HTERT RPE-1 (cell line): ENCODE measurements around the gene KIAA1328.
"Not testable (repeated sequence)": the region's sequence is repeated elsewhere in the genome, so short reads cannot be mapped to it uniquely, and the experiment has no call there.

Experiments
- in situ Hi-C: fragments of 300-500 bp; cut with MboI; formaldehyde crosslinking; loops from 4 replicates; pipeline ENCODE4 v1.14.3; 2020; ENCODE audit warnings: low sequenced_read_pairs

Gene KIAA1328

DNA sequence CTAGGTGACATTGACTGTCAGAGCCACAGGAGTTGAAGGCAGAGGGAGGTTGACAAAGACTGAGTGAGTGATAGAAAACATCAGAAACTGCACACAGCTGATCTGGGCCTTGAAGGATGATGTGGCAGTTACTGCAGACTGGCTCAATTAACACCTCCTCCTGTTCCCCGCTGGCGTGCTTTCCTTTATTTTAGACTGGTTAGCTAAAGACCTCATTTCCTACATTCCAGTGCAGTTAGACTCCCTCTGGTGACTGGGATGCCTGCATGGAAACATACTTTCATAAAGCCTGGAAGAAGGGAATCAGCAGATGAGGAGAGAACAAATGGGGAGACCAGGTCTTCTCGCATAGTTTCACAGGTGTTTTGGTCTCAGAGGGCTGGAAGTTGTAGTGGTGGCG, 7.2 kb upstream of the KIAA1328 start:
- in situ Hi-C loops, result no loop called here

DNA sequence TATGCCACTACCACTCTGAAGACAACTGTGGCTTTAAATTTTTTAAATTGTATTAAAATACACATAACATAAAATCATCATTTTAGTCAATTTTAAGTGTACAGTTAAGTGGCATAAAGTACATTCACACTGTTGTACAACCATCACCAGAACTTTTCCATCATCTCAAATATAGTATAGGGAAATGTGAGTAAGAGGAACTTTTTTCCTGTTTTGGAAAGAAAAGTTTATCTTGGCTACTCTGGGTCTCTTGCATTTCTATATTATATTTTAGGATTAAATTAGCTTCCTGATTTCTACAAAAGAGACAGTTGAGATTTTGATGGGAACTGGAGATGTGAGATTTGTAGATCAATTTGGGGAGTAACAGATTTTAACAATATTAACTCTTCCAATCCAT, 3.4 kb upstream of the KIAA1328 start:
- in situ Hi-C loops, result no loop called here

DNA sequence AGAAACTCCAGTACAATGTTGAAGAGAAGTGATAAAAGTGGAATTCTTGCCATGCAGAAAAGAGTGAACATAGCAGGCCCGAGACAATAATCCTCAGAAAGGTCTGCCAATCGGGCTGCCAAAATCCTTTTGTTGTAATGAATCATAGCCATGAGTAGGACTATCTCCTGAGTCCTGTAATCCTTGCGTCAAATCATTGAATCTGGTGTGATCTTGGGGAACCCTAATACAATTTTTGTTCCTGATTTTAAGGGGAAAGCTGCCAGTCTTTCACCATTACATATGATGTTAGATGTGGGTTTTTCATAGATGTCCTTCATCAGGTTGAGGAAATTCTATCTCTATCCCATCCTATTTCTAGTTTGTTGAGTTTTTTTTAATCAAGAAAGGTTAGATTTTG, 2.4 kb upstream of the KIAA1328 start:
- in situ Hi-C loops, result no loop called here

DNA sequence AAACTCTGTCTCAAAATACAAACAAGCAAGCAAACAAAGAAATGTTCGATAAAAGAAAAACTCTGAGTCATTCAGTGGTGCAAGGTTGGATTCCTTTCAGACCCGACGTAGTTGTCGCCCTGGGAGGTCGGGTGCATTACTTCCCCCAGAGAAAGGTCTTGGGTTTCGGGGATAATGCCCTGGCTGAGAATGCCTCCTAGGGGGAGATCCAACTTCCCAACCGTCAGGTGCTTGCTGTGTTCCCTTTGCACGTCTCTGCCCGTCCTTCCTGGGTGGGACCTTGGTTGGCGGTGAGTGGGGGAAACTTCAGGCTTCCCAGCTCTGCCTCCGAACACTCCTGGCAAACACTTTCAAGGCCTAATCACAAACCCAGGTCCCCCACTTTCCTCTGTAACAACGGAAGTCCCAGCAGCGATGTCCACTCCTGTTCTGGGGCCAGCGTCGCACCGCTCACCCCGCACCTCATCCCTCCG, 734 bp upstream of the KIAA1328 start:
- in situ Hi-C loops, result no loop called here

DNA sequence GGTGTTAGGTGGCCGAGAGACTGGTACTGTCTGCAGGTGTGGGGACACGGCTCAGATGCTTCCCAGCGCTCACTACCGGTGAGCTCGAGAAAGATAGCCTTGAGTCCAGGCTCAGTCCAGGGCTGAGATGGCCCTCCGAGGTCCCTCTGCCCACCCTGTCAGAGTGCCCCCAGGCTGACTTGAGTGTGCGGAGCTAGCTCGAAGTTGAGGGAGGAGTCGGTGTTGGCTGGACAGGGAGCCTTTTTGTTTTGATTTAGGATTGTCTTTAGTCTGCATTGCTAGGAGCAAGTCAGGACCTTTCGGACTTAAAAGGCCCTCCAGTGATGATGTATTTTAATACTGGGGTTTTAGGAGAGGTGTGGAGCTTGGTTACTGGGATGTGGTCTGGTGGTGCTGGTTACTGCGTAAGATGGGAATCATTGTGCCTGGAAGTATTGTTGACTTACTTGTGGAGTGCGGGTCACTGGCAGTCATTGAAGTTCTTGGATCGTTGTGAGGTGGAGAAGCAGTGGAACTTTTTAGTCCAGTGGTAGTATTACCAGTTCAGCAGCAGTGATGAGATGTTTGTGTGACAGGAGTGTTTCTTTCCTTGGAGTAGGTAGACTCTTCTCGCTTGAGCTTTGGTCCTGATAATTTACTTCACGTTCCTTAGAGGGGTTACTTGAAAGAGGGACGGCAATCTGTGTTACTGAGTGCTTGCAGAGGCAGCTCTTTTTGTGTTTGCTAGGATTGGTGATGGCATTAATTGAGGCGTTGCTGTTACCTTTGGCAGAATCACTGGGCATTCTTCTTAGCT, 633 bp downstream of the KIAA1328 start:
- in situ Hi-C loops, result no loop called here

DNA sequence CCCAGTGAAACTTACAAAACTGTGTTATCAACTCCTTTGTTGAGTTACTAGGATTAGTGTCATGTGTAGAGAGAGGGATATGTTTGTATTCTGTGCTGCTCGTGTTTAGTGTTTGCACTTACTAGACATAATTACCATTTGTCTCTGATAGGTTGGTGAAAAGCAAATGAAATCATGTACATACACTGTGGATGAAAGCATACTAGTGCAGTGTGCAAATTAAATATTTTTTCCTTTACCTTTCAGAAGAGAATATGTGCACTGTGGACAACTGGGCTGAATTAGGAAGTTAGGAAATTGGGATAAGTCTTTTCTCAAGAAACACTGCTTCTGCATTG, 1.2 kb downstream of the KIAA1328 start:
- in situ Hi-C loops, result no loop called here

DNA sequence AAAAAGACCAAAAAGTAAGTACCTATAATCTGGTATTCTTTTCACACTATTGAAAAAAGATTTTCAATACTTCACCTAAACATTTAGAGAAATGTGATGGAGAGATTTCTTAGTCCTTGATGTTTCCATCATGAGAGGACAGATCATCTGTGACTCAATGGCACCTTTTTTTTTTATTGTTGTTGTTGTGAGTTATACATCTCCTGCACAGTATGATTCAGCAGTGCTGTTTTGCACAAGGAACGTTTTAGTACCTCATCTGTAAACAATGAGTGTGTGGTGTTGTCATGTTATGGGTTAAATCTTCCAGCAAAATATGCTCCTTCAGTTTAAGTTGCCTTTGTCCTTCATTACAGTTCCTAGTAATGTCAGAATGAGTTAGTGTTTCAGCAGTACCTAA, 2.2 kb downstream of the KIAA1328 start:
- in situ Hi-C loops, result no loop called here

DNA sequence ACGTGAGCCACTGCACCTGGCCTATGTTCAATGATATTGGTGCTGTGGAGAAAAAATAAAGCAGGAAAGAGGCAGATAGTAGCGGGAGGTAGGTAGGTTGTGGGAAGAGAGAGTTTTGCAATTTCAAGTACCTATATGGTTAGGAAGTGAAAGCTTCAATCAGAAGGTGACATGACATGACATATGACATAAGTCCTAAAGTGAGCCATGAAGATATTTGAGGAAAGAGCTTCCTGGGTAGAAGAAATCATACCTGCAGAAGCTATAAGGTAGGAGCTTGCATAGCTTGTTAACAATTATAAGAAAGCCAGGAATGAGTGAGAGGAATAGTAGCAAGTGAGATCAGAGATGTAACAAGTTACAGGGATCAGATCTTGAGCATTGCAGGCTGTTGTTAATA, 4.2 kb downstream of the KIAA1328 start:
- in situ Hi-C loops, result no loop called here

DNA sequence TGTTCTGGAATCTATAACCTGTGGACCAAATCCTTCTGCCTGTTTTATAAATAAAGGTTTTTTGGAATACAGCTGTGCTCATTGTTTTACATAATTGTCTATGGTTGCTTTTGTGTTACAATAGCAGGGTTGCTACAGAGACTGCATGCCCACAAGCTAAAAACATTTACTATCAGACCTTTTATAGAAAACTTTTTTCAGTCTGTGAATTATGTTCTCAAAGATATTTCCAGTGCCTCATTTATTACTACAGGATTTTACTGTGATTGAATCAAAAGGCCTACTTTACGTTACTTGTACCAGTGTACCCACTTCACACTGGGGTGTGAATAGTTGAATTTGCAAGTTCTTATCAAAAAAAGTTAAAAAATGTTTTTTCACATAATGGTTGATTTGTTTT, 7.0 kb downstream of the KIAA1328 start:
- in situ Hi-C loops, result no loop called here

DNA sequence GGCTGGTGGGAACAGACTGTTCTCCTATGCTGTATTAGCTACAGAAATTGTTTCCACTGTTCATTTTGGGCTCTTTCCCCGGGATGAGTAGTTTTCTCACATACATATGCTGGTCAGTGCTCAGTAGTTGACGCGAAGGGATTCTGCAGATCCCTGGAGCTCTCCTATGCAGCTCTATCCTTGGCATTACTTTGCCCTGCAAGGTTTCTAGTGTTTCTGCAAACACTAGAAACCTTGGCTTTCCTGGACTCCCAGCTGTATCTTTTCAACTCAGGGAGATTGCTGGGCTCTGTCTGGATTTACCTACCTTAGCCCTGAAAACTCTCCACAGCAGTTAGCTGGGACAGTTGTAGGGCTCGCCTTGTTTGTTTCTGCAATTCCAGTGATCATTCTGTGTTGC, 10.9 kb downstream of the KIAA1328 start:
- in situ Hi-C loops, result no loop called here

DNA sequence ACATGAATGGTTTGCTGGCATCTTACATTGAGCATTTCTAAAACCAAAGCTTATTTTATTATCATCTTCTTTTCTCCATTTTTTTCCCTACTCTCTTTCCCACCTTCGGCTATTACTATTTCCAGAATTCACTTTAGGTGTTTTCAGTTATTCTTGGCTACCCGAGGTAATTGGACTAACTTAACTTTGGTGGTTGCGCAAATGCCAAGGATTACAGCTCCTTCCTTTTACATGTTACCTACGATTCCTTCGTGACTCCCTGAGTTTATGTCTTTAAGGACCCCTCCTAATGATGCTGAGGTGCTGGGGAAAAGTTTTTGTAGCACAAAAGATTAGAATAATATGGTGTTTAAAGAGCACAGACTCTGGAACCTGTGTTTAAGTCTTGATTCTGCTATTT, 14.3 kb downstream of the KIAA1328 start:
- in situ Hi-C loops, result no loop called here

DNA sequence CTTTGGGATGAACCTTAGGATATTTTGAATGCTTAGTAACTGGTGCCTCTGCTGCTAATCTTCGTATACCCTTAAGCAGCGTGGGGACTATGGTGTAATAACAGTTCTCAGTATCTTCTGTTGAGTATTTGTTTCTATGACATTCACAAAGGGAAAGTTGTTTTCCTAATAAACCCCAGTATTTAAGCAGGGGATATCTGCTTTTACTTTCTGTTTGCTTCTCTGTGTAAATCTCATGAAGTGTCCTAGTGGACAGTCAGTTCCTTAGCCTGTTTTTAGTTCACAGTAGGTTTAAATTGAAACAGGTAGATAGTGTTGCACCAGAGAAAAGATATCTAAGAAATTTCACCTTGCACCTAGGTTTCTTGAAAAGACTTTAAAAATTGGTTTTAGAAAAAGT, 14.9 kb downstream of the KIAA1328 start:
- in situ Hi-C loops, result no loop called here

DNA sequence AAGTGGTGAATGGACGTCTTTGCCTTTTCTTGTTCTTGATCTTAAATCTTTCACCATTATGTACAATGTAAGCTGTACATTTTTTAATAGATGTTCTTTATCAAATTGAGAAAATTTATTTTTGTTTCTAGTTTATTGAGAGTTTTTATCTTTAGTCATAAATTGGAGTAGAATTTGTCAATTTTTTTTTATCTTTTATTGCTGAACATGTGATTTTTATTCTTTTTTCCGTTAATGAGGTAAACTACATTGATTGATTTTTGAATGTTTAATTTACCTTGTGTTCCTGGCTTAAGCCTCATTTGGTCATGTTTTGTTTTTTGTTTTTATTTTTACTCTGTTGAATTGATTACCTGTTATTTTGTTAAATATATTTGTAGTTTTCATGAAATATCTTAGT, 19.7 kb downstream of the KIAA1328 start:
- in situ Hi-C loops, result no loop called here

DNA sequence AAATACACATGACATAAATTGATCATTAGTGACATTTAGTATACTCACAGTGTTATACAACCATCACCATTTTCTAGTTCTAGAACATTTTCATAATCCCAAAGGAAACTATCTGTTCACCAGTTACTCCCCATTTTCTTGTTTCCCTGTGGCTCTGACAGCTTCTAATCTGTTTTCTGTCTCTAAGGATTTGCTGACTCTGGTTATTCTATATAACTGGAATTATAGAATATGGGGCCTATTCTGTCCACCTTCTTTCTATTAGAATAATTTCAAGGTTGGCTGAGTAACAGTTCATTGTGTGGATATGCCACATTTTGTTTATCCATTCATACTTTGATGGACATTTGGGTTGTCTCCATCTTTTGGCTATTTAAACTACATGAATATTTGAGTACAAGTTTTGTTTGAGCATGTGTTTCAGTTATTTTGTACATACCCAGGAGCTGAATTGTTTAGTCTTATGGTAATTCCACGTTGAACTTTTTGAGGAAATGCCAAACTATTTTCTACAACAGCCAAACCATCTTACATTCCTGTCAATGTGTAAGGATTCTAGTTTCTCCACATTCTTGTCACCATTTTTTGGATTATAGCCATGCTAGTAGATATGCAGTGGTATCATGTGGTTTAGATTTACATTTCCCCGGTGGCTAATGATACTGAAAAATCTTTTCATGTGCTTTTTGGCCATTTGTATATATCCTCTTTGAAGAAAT, 20.5 kb downstream of the KIAA1328 start:
- in situ Hi-C loops, result no loop called here

DNA sequence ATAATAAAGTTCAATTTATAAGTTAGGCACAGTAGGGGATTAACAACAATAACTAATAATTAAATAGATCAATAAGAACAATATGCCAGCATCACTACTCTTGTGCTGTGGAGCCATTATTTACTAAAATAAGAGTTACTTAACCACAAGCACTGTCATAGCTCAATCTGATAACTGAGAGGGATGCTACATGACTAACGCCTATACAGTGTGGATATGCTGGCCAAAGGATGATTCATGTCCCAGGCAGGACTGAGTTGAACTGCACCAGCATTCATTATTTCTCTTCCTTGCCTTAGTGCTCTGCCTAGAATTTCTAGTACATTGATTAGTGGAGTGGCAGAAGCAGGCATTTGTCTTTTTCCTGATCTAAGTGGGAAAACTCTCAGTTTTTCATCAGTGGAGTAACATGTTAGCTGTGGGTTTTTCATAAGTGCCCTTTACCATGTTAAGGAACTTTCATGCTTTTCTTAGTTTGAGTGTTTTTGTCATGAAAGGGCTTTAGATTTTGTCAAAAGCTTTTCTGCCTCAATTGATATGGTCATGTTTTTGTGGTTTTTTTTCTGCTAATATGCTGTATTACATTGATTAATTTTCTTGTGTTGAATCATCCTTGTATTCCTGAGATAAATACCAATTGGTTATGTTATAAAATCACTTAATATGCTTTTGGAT, 21.7 kb downstream of the KIAA1328 start:
- in situ Hi-C loops, result no loop called here

DNA sequence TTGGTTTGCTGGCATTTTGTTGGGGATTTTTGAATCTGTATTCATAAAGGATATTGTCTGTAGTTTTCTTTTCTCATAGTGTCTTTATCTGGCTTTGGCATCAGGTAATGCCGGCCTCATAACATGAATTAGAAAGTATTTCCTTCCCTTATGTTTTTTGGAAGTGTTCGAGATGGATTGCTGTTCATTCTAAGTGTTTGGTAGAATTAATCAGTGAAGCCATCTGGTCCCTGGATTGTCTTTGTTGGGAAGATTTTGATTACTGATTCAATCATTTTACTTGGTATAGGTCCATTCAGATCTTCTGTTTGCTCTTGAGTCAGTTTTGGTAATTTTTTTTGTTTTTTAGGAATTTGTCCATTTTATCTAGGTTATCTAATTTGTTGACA, 22.3 kb downstream of the KIAA1328 start:
- in situ Hi-C loops, result no loop called here

DNA sequence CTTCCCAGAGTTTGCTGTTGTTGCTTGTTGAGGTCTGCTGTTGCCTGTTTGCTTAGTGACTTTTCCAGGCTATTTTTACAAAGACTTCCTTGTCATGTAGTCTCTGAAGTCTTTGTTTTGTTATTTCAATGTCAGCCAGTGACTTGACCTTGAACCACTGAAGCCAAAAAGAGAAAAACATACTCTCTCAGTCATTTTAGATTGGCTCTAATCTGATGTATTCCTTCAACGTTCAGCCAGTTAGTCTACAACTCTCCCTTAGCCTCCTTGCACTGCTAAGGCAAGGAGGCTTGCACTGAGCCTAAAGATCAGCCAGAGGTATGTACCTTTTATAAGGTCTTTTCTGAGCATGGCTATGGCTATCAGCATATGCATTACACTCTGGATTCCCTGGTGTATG, 27.9 kb downstream of the KIAA1328 start:
- in situ Hi-C loops, result no loop called here

DNA sequence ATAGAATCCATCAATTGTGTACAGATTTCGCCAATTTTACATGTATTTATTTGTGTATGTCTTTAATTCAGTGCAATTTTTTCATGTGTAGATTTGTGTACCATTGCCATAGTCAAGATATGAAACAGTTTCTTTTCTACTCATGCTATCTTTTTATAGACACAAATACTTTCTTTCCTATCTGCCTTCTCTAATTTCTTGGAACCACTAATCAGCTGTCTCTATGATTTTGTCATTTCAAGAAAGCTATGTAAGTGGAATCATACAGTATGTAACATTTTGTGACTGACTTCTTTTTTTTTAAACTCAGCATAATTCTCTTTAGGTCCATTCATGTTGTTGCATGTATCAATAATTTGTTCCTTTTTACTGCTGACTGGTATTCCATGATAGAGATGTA, 33.3 kb downstream of the KIAA1328 start:
- in situ Hi-C loops, result no loop called here

DNA sequence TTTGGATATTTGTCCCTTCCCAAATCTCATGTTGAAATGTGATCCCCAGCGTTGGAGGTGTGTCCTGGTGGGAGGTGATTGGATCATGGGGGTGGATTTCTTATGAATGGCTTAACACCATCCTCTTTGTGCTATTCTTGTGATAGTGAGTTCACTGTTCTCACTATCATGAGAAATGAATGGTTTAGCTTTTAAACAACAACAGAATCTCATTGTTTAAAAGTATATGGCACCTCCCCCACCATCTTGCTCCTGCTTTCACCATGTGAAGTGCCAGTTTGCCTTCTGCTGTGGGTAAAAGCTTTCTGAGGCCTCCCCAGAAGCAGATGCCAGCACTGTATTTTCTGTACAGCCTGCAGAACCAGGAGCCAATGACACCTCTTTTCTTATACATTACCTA, 38.1 kb downstream of the KIAA1328 start:
- in situ Hi-C loops, result no loop called here

DNA sequence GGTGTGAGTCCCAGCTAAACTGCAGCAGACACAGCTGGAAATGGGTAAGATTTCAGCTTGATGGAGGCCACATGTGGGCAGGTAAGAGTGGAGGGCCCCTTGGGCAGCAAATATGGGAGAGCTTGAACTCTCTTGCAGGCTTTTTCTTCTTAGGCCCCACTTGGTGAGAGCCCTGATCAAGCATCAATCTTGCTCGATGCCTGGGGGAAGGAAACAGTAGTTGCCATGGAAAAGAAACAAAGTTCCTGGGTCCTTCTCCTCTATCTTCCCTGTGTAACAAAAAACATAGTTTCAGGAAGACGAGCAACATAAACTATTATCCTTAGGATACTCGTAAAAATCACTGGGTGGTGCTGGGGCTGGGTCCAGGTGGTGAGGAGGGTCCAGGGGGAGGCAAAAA, 42.9 kb downstream of the KIAA1328 start:
- in situ Hi-C loops, result no loop called here

DNA sequence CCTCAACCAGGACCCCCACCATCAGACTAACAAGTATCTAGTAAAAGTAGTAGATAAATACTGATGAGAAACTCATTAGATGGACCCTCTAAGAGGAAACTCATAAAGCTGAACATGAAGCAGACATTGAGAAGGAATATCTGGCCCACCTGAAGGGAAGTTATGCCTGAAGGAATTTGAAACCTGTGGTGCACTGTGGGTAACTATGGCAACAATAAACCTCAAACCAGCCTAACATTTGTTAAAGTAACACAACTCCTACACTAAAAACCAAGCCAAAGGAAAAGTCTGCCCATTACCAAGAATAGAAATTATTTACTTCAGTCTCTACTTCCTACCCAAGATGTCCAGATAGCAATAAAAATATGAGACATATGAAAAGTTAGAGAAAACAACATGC, 43.4 kb downstream of the KIAA1328 start:
- in situ Hi-C loops, result no loop called here

DNA sequence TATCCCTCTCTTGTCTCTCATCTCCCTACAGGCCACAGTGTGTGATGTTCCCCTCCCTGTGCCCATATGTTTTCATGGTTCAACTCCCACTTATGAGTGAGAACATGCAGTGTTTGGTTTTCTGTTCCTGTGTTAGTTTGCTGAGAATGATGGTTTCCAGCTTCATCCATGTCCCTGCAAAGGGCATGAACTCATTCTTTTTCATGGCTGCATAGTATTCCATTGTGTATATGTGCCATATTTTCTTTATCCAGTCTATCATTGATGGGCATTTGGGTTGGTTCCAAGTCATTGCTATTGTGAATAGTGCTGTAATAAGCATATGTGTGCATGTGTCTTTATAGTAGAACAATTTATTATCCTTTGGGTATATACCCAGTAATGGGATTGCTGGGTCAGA, 44.9 kb downstream of the KIAA1328 start:
- in situ Hi-C loops, result not testable (repeated sequence)
